Right renal pelvis (tissue), 4 donors: Measurements from ENCODE around the gene PNPLA5. TPM values are rescaled to one million over a fixed set of nuclear protein-coding genes. Genes with fewer than 3 reads are reported as not detected.

ENCODE experiments used
- DNase-seq, 4 donors: peaks; one replicate each; pipeline ENCODE4 v3.0.0-alpha.2; 2013; ENCODE audit warnings: low read depth in 4 of 4, low spot score in 3 of 4, missing footprints in 1 of 4
- polyA plus RNA-seq, 4 donors: library from polyadenylated mRNA; unstranded; fragments of 120-200 nt; gene quantifications; one replicate each; pipeline ENCODE4 v1.2.1, GENCODE V29; 2013; ENCODE audit not compliant: insufficient read length in 4 of 4

PNPLA5 gene
- polyA plus RNA-seq, 4 donors: 0.12 TPM; not detected in 3

DNA sequence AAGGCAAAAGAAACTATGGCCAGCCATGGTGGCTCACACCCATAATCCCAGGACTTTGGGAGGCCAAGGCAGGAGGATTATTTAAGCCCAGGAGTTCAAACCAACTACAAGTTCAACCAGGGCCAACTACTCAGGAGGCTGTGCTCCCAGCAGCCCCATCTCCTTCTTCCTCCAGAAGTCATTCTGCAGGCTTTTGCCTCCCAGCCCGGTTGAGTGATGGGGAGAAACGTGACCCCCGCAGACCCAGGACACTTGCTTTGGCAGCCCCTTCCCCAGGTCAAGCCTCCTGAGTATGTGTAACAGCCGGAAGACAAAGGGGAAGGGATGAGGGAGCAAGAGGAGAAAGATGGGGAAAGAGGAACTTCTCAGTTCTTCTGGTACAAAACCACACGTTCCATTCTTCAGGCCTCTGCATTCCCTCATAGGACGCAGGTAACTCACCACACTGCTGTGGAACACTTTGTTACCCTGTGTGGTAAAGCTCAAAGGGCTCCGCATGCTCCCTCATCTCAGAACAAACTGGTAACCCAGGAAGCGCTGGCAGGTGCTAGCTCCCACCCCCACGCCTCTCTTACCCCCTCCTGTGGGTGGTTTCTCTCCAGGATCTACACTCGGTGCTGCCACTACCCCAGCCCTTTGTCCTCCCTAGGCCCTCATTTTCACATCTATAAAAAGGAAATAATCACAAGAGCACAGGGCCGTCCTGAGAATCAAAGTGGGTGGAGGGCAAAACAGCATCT is 33.5 kb downstream of the PNPLA5 start:
- no peak for DNase-seq

GRCh38 chr22:43857367-43857766 is 34.4 kb downstream of the PNPLA5 start:
- no peak for DNase-seq

DNA sequence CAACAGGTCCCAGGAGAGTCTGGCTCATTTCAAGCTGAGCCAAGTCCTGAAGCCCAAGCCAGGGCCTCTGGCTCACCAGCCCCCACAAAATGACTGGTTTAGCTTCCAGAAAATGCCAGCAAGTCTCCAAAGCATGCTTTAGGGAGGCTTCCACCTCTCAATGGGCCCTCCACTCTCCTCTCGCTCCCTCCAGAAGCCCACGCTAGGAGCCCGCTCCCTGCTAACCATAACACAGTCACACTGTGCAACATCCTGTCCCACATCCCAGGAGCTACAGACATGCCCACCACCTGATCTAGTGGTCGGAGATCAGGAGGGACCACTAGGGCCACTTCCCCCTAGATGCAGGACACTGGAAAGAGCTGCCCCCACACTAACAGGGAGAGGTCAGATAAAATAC is 36.4 kb downstream of the PNPLA5 start:
- no peak for DNase-seq

DNA sequence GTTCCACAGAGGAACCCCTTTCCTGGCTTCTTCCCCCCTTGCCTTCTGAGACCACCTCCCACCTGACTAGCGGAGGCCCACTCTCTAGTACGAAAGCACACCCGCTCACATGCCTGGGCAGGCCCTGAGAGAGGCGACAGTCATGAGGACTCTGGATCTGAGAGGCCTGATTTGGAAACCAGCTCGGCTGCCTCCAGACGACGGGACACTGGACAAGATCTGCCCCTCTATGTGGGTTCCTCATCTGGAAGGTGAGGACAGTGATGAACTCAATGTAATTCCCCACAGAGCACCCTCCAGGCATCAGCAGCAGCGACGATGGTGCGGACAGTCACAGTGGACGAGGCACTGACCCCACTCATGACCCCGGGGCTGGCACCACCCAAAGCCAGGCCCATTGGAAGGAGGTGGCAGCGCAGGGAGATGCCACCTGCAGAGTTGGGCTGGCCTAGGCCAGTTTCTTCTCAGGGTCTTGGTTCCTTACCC is 37.0 kb downstream of the PNPLA5 start:
- DNase-seq: no peak

DNA sequence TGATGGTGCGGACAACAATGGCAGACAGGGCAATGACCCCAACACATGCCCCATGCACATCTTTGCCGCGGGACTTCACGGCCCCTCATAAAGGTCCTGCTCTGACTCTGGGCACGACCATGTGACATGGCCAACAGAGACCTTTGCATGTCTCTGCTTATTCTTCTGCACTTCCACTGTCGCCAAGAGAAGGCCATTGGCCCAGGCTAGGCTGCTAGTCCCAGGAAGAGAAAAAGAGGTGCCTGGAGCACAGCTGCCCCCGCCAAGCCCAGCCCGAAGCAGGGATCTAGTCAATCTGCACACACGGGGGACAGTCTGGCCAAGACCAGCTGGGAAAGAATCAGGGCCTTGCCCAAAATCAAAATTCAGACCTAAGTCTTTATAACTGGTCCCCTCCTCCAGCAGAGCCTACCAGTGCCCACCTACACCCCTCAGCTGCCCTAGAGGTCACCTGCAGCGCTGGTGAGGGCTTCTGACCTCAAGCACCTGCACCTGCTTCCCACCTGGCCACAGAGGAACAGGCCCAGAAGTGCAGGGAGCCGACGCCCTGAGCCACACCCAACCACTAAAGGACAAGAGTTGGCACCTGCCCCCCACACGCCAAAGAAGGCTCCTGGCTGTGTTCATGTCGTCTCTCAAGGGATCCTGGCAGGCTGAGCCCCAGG is 37.6 kb downstream of the PNPLA5 start:
- DNase-seq: no peak

DNA sequence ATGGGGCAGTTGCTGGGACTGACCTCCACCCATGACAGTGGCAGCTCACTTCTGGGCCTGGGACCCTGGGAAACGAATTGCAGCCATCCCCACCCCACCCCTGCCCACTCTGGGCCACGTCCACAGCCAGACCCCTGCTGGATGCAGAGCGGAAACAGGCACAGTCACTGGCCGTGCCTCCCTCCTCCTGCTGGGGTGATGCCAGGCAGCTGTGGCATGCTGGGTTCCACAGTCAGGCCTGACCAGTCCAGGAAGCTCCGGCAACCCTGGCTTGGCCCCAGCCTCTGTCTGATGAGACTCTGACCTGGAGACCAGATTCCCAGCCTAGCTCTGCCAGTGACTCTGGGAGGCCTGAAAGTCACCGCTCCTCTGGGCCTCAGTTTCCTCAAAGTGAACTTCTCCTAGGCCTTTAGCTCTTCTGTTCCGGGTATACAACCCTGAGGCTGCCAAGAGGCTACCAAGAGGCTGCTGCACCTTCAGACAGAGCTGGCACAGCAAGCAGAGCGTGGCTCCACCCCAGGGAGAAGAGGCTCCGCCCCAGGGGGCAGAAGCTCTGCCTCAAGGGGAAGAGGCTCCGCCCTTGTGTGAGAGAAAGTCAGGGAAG is 38.4 kb downstream of the PNPLA5 start:
- DNase-seq: no peak

DNA sequence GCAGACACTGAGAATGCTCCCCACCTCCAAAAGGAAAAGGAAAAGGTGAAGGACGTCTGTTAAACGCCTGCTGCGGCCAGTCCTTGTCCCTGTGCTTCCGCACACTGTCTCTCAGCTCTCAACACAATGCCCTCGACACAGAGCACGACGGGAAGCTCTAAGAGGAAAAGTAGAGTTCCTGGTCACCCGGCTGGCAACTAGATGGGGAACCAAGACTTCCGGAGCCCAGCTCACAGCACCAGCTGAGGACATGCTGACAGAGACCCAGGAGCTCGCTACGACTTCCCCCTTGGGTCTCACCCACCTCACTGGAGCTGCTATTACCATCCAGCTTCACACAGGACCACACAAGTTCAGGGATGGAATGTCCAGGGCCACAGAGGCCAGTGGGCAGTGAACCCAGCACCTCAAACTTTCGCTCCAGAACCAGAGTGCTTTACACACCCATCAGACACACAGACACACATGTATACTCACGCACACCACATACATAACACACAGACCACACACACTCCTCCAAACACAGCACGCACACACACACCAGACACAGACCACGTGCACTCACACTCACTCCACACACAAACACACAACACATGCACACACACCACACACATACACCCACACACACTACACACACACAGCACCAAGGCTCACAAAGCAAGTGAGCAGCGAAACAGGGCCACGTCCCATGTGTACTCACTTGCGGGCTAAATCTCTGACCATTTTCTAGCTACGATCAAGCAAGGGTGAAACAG is 39.1 kb downstream of the PNPLA5 start:
- no peak for DNase-seq

DNA sequence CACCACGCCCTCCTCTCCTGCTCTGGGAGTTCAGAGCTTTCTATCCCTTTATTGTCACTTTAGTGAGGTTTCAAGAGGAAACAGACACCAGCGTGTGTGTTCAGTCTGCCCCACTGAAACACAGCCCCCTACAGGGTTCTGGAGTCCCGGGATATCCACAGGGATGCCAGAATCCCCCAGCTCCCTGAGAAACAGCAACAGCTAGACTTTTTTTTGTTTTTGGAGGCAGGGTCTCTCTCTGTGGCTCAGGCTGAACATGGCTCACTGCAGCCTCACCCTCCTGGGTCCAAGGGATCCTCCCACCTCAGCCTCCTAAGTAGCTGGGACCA is 39.9 kb downstream of the PNPLA5 start:
- DNase-seq: no peak

DNA sequence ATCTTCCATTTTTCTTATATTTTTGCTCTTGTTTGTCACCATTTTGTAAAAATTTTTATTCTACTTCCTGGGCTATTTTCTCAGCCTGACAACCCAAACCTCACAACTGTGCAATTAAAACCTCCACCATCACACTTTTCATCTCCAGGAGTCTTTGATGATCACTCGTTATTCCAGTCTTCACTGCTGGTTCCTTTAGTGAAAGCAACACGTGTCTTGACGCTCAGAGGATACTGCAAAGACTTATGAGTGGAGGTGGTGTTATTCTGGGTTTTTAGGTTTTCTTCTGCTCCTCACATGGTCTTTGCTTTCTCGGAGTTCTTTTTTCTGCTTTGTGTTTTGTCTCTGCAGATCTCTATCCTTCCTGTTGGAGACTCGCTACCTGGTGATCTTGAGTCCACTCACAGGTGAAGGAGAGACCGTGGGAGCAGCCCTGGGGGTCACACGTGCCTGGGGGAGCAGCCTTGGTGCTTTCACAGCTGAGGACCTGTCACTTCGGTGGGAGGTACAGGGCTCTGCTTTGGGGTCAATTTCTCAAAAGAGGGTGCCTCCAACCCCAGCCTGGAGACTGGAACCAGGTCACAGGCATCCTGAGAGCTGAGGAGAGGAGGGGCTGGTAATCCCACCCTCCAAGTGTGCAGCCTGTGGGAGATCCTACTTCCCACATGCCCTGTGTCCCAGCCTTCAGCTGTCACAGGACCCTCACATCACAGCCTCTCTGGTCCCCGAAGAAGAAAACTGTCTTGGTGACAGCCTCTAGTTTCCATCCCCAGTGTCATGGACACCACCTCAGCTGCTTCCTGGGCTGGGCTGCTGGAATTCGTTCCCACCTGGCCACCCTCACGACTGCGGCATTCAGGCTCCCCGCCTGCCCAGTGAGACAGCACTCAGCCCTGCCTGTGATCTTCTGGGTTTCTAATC is 40.5 kb downstream of the PNPLA5 start:
- no peak for DNase-seq

GRCh38 chr22:43850529-43850928 is 41.3 kb downstream of the PNPLA5 start:
- DNase-seq: no peak

GRCh38 chr22:43849731-43850130 is 42.1 kb downstream of the PNPLA5 start:
- DNase-seq: no peak

GRCh38 chr22:43848366-43849171 is 43.2 kb downstream of the PNPLA5 start:
- no peak for DNase-seq

GRCh38 chr22:43847376-43848289 is 44.2 kb downstream of the PNPLA5 start:
- no peak for DNase-seq

DNA sequence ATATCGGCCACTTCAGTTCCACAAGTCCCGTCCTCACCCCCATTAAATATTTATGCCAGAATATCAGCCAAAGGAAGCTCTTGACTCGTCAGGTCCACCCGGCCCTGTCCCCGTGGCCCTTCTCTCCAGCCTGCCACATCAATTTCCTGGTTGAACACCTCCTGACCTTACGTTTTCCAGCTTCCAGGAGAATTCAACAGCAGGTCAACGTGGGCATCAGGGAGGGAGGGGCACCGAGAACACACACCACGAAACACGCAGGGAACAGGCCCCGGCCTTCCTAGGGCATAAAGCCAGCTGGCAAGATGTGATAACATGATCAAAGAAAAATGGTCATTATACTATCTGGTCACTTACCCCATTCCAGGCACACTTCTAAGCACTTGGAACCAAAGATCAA is 44.8 kb downstream of the PNPLA5 start:
- no peak for DNase-seq

GRCh38 chr22:43845981-43846380 is 45.8 kb downstream of the PNPLA5 start:
- DNase-seq: no peak

- no peak for DNase-seq
Measured at GRCh38 chr22:43844560-43845545, 47.0 kb downstream of the PNPLA5 start.
